ENCODE data around the gene NUP188.
"Not testable (repeated sequence)": the region's sequence is repeated elsewhere in the genome, so short reads cannot be mapped to it uniquely, and the experiment has no call there.

The NUP188 gene

GRCh38 chr9:128986671-128987070, 39.2 kb downstream of the NUP188 start:
- Histone ChIP-seq H3K9me3 (ENCODE audit: low read depth, low read length) (no peaks in the 10 kb centered on the region), H3K9ac (ENCODE audit: insufficient read length) (no peak overlapping the region), H3K27ac (no peak overlapping the region), H3K36me3 (ENCODE audit: insufficient read depth, low read length) (peaks cover 82% of the 10 kb centered on the region), H3K4me3 (no peak overlapping the region)
- TF ChIP-seq POLR2AphosphoS5 (IDR thresholded peaks at IDR 0.05; ENCODE audit: borderline replicate concordance, low read depth, low read length) (no peak), FOXP2 (optimal IDR thresholded peaks at IDR 0.05; ENCODE audit: control extremely low read depth, extremely low read length, insufficient read depth) (no peak), EZH2 (IDR thresholded peaks at IDR 0.05) (no peak)
- DNase-seq (ENCODE audit: low read depth, low spot score): no peak

DNA sequence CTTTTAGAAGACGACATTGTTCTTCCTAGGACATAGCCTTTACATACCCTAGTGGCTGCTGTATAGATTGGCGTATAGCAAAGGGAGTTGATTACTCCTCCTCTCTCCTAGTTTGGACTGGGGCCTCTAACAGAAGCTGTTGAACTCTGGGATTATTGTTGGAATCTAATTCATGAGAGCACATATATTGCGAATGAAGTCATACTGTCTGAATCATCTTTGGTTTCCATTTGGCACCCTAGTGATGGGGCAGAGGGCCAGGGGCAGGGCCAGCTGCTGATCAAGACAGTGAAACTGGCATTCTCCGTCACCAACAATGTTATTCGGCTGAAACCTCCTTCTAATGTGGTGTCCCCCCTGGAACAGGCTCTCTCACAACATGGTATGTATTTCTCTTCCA, 40.3 kb downstream of the NUP188 start:
- Histone ChIP-seq H3K27ac (no peak overlapping the region), H3K36me3 (ENCODE audit: insufficient read depth, low read length) (peaks cover 79% of the 10 kb centered on the region), H3K4me3 (no peak overlapping the region), H3K9ac (ENCODE audit: insufficient read length) (no peak overlapping the region), H3K9me3 (ENCODE audit: low read depth, low read length) (no peaks in the 10 kb centered on the region)
- no peak for DNase-seq (ENCODE audit: low read depth, low spot score)
- TF ChIP-seq FOXP2 (optimal IDR thresholded peaks at IDR 0.05; ENCODE audit: control extremely low read depth, extremely low read length, insufficient read depth) (no peak), EZH2 (IDR thresholded peaks at IDR 0.05) (no peak), POLR2AphosphoS5 (IDR thresholded peaks at IDR 0.05; ENCODE audit: borderline replicate concordance, low read depth, low read length) (no peak)

DNA sequence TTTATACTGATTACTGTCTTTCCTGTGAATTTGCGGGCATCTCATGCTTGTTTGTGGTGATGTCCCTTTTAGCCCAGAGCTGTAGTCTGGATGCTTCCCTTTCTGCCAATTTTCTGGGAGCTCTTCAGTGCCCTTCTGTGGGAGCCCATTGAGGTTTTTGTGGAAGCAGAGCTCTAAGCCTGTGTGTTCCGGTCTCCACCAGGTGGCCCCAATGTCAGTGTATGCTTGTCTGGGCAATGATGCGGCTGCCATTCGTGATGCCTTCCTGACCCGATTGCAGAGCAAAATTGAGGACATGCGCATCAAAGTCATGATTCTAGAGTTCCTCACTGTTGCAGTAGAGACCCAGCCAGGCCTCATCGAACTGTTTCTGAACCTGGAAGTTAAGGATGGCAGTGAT, 45.5 kb downstream of the NUP188 start:
- H3K4me3 ChIP-seq: no peak overlapping the region
- peaks cover 78% of the 10 kb centered on the region for H3K36me3 ChIP-seq (ENCODE audit: insufficient read depth, low read length)
- H3K27ac ChIP-seq: no peak overlapping the region
- no peaks in the 10 kb centered on the region for H3K9me3 ChIP-seq (ENCODE audit: low read depth, low read length)
- H3K9ac ChIP-seq (ENCODE audit: insufficient read length): no peak overlapping the region
- TF ChIP-seq EZH2 (IDR thresholded peaks at IDR 0.05) (no peak), POLR2AphosphoS5 (IDR thresholded peaks at IDR 0.05; ENCODE audit: borderline replicate concordance, low read depth, low read length) (no peak), FOXP2 (optimal IDR thresholded peaks at IDR 0.05; ENCODE audit: control extremely low read depth, extremely low read length, insufficient read depth) (no peak)
- DNase-seq (ENCODE audit: low read depth, low spot score): no peak

- DNase-seq (ENCODE audit: low read depth, low spot score): no peak
These were observed 48.3 kb downstream of the NUP188 start for GRCh38 chr9:128995791-128996190.

GRCh38 chr9:128998462-128998861, 51.0 kb downstream of the NUP188 start:
- H3K9ac ChIP-seq (ENCODE audit: insufficient read length): no peak overlapping the region
- H3K4me3 ChIP-seq: no peak overlapping the region
- no peak overlapping the region for H3K27ac ChIP-seq
- no peak for TF ChIP-seq POLR2AphosphoS5 (IDR thresholded peaks at IDR 0.05; ENCODE audit: borderline replicate concordance, low read depth, low read length)
- TF ChIP-seq EZH2 (IDR thresholded peaks at IDR 0.05): no peak
- TF ChIP-seq FOXP2 (optimal IDR thresholded peaks at IDR 0.05; ENCODE audit: control extremely low read depth, extremely low read length, insufficient read depth): no peak
- no peak for DNase-seq (ENCODE audit: low read depth, low spot score)
- peaks cover 90% of the 10 kb centered on the region for H3K36me3 ChIP-seq (ENCODE audit: insufficient read depth, low read length)
- H3K9me3 ChIP-seq (ENCODE audit: low read depth, low read length): no peaks in the 10 kb centered on the region

More at GRCh38 chr9:128995791-128996190, 48.3 kb downstream of the NUP188 start:
- H3K9me3 ChIP-seq (ENCODE audit: low read depth, low read length): no peaks in the 10 kb centered on the region
- peaks cover 82% of the 10 kb centered on the region for H3K36me3 ChIP-seq (ENCODE audit: insufficient read depth, low read length)
- H3K9ac ChIP-seq (ENCODE audit: insufficient read length): no peak overlapping the region
- no peak overlapping the region for H3K4me3 ChIP-seq
- TF ChIP-seq EZH2 (IDR thresholded peaks at IDR 0.05): no peak
- no peak for TF ChIP-seq POLR2AphosphoS5 (IDR thresholded peaks at IDR 0.05; ENCODE audit: borderline replicate concordance, low read depth, low read length)
- no peak for TF ChIP-seq FOXP2 (optimal IDR thresholded peaks at IDR 0.05; ENCODE audit: control extremely low read depth, extremely low read length, insufficient read depth)
- H3K27ac ChIP-seq: no peak overlapping the region

DNA sequence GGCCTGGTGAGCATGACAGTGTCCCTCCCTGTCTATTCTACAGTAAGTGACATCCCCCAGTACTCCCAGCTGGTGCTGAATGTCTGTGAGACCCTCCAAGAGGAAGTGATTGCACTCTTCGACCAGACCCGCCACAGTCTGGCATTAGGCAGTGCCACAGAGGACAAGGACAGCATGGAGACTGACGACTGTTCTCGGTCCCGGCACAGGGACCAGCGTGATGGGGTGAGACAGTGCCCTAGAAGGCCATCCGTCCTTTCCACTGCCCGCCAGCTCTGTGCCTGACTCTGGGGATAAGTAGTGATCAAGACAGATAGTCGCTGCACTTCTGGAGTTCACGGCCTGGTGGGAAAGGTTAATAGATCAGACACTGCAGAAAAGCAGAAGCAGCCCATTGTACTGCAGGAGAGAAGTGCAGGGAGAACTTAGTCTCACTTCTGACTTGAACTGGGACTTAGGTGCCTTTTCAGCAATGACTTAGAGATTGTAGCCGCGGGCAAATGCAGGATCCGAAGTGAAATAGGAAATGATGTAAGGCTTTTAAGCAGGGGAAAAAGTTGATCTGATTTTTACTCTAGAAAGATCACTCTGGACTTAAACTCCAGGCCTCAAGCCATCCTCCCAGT, 52.2 kb downstream of the NUP188 start:
- Histone ChIP-seq H3K4me3 (no peak overlapping the region), H3K36me3 (ENCODE audit: insufficient read depth, low read length) (peaks cover 81% of the 10 kb centered on the region), H3K9ac (ENCODE audit: insufficient read length) (no peak overlapping the region), H3K9me3 (ENCODE audit: low read depth, low read length) (no peaks in the 10 kb centered on the region), H3K27ac (no peak overlapping the region)
- TF ChIP-seq FOXP2 (optimal IDR thresholded peaks at IDR 0.05; ENCODE audit: control extremely low read depth, extremely low read length, insufficient read depth) (no peak), EZH2 (IDR thresholded peaks at IDR 0.05) (no peak), POLR2AphosphoS5 (IDR thresholded peaks at IDR 0.05; ENCODE audit: borderline replicate concordance, low read depth, low read length) (no peak)
- no peak for DNase-seq (ENCODE audit: low read depth, low spot score)

DNA sequence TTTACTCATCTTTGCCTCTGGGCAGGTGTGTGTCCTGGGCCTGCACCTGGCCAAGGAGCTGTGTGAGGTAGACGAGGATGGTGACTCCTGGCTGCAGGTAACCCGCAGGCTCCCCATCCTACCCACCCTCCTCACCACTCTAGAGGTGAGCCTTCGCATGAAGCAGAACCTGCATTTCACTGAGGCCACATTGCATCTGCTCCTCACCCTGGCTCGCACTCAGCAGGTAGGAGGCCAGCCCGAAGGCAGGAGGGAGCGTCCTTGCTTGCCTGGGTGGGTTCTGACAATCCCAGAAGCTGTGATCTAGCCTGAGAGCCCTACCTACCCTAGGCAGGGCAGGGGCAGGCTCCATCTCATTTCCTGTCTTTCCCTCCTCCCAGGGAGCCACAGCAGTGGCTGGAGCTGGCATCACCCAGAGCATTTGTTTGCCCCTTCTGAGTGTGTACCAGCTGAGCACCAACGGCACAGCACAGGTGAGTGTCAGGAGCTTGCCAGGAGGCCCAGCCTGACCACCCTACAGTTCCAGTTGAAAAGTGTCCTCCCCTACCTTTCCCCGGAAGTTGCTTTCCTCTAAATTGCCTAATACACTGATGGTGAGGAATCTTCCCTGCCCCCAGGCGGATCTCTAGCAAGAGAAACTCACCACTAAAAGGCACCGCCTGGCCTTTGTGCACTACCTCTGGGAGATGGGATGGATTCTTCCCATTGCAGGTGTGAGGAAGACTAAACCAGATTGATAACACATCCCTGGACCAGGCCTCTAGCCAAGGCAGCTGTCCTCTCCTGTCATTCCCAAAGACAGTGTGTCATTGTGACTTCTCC, 54.2 kb downstream of the NUP188 start:
- Histone ChIP-seq H3K9ac (ENCODE audit: insufficient read length) (no peak overlapping the region), H3K36me3 (ENCODE audit: insufficient read depth, low read length) (peaks cover 83% of the 10 kb centered on the region), H3K27ac (no peak overlapping the region), H3K4me3 (no peak overlapping the region), H3K9me3 (ENCODE audit: low read depth, low read length) (no peaks in the 10 kb centered on the region)
- no peak for DNase-seq (ENCODE audit: low read depth, low spot score)
- TF ChIP-seq POLR2AphosphoS5 (IDR thresholded peaks at IDR 0.05; ENCODE audit: borderline replicate concordance, low read depth, low read length) (no peak), FOXP2 (optimal IDR thresholded peaks at IDR 0.05; ENCODE audit: control extremely low read depth, extremely low read length, insufficient read depth) (no peak), EZH2 (IDR thresholded peaks at IDR 0.05) (no peak)

GRCh38 chr9:129002992-129003391, 55.5 kb downstream of the NUP188 start:
- no peak for DNase-seq (ENCODE audit: low read depth, low spot score)
- Histone ChIP-seq H3K9ac (ENCODE audit: insufficient read length) (no peak overlapping the region), H3K9me3 (ENCODE audit: low read depth, low read length) (no peaks in the 10 kb centered on the region), H3K36me3 (ENCODE audit: insufficient read depth, low read length) (peaks cover 85% of the 10 kb centered on the region), H3K4me3 (no peak overlapping the region), H3K27ac (no peak overlapping the region)
- TF ChIP-seq EZH2 (IDR thresholded peaks at IDR 0.05): no peak
- no peak for TF ChIP-seq POLR2AphosphoS5 (IDR thresholded peaks at IDR 0.05; ENCODE audit: borderline replicate concordance, low read depth, low read length)
- no peak for TF ChIP-seq FOXP2 (optimal IDR thresholded peaks at IDR 0.05; ENCODE audit: control extremely low read depth, extremely low read length, insufficient read depth)

DNA sequence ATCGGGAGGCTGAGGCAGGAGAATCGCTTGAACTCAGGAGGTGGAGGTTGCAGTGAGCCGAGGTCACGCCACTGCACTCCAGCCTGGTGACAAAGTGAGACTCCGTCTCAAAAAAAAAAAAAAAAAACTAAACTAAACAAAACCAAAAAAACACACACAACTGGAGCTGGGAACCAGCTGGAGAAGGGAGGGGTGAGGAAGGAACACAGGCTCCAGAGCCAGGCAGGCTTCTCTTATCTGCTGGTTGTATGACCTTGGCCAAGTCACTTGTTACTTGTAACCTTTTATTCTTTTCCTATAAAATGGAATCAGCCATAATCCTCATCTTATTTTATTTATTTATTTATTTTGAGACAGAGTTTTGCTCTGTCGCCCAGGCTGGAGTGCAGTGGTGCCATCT, 56.7 kb downstream of the NUP188 start:
- not testable (repeated sequence) for DNase-seq (ENCODE audit: low read depth, low spot score); H3K4me3 ChIP-seq; H3K9me3 ChIP-seq (ENCODE audit: low read depth, low read length); H3K27ac ChIP-seq; H3K9ac ChIP-seq (ENCODE audit: insufficient read length)
- peaks cover 76% of the 10 kb centered on the region for H3K36me3 ChIP-seq (ENCODE audit: insufficient read depth, low read length)

Data from SK-N-MC (cell line).